Kidney capillary endothelial cell (primary cell): Measurements from ENCODE around the gene HELT.
"Not testable (repeated sequence)": the region's sequence is repeated elsewhere in the genome, so short reads cannot be mapped to it uniquely, and the experiment has no call there.

Source experiments
- DNase-seq: peaks from one replicate; pipeline ENCODE4 v3.0.0-alpha.2; 2018; ENCODE audit warnings: low spot score

The HELT gene

DNA sequence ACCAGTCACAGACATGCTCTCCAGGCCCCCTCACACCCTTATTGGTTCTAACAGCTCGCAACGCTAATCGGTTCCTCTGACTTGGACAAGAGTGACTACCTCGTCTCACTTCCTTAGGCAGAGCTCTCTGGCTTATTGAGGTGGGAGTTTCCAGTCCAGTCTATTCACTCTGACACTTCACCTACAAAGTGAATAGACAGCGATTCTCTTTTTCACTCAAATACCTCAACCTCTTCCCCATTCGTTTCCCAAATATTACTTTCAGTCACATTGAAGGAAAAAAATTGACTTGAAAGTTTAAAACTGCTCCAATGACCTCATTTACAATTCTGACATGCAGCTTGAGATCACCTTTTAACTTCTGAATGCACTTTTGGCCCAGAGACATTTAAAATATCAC is 17.7 kb downstream of the HELT start:
- no peak for DNase-seq

DNA sequence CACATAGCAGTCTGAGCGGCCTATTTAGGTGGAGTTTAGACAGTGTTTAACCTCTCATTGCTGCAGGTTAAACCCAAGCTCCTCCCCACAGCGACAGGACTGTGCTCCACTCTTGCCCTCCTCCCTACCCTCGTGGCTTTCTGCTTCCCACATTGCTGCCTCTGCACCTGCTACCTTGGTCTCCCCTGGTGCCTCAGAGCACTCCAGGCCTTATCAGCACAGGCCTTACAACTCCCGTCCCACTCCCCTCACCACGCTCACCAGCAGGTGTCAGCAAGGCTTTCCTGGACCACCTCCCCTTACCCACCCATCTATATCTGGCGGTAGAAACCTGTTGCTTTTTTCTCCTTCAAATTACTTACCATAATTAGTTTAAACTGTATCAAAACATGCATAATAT is 18.6 kb downstream of the HELT start:
- DNase-seq = no peak

DNA sequence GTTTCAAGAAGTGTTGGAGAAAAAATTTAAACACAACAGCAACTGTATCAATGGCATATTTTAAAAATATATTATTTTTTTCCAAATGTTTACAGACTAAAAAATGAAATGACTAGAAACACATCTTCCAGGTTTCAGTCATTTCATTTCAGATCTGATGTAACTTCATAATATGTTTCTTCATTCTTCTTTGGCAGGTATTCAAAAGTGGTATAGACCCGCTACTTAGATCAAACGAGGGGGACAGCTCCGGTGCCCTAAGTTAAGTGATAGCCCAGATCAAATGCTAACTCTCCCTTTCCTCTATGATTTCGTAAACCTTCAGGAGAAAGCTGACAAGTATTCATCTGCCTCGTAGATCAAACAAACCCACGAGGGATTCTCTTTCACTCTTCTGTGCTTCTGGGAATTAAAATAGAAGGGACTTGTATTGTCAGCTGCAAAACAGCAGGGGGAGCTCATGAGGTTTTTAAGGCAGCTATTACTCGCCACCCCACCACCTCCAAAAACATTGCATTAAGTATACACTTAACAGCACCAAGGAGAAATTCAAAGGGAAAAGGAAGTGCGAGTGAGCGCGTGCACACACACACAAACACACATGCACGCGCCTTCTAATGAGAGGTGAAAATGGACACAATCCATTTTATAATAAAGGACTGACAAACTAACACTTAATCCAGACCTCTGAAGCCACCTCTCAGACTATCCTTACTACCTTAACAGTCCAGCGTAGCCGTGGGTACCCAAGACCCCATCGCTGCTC is 21.4 kb downstream of the HELT start:
- DNase-seq = peak; percentile 75

DNA sequence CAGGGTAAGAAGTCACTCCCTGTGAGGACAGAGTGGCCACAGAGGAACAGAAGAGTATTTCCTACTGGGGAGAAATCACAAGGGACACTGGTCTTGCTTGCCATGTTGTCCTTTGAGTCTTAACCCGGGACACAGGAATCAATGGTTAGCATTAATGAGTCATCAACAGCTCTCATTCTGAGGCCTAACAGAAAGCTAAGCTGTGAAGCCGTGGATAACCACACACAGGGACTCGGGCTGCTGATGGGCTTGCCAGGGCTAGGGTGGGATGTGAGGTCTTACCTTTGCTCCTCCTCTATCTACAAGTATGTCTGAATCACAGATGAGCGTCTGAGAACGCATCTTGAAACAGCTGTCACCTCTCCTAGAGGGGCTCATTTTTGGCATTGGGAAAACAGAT is 22.2 kb downstream of the HELT start:
- no peak for DNase-seq

DNA sequence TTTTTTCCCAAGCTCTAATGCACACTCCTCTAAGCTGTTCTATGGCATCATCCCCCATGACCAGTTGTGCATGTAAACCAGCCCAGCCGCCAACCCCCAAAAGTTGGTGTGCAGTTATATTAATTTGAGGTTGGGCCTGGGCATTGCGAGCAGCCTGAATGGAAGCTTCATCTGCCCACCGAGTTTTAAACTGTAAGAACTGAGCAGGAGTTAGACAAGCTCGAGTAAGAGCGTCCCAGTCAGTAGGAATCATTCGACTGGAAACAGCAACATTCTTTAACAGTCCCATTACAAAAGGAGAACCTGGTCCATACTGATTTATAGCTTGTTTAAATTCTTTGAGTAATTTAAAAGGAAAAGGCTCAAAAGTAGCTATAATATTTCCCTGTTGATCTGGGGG is 32.0 kb downstream of the HELT start:
- not testable (repeated sequence) for DNase-seq

DNA sequence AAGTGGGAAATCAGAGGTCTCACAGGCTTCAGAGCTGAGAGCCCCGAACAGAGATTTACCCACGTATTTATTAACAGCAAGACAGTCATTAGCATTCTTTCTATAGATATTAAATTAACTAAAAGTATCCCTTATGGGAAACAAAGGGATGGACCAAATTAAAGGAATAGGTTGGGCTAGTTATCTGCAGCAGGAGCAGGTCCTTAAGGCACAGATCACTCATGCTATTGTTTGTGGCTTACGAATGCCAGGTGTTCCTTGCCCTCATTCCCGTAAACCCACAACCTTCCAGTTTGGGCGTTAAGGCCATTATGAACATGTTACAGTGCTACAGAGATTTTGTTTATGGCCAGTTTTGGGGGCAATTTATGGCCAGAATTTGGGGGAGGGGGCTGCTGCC is 33.0 kb downstream of the HELT start:
- not testable (repeated sequence) for DNase-seq

DNA sequence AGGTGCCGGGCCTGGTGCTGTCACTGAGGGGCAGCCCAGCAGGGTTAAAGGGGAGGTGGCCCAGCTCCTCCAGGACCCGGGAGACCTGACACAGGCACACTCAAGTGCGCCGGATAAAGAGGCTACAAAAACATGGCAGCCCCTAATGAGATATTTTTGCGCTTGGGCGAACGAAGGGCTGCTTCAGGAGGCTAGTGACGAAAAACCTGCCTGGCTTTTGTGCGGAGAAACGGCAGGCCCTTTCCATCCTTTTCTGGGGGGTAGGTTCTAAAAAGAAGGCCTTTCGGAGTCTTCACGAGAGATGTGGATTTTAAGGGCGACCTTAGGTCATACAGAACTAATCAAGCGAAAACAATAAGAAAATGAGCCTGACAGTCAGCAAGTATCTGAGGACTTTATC is 35.5 kb downstream of the HELT start:
- no peak for DNase-seq

DNA sequence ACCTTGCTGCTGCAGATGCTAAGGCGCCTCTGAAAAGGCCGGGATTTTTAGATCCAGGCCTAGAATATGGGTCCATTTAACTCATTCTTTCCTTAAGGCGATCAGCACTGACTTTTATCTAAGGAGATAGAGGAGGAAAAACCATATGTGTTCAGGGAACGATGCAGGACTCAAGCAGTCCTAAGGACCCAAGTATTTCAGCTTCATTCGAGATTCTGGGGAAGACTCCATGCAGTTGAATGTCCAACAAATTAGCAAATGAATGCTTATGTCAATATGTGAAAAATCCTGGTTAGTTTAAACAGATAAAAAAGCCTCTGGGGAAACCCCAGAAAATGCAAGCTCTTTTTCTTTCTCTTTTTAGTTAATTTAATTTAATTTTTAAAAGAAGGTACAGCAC is 36.0 kb downstream of the HELT start:
- no peak for DNase-seq

DNA sequence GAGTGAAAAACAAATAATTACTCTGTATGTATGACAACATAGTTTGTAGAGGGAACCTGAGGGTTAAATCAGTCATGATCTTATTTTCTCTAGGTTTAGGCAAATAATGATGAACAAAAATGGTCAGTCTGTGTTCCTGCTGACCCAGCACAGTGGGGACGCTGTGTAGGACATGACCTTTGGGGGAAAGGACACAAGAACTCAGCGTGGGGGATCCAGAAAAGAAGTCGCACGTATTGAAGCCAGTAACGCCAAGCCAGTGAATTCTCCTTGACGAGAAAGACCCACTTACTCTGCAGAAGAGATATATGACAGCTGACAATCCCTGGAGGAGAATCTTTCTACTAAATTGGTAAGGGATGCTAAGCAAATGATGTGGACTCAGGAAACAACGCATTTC is 36.6 kb downstream of the HELT start:
- no peak for DNase-seq

DNA sequence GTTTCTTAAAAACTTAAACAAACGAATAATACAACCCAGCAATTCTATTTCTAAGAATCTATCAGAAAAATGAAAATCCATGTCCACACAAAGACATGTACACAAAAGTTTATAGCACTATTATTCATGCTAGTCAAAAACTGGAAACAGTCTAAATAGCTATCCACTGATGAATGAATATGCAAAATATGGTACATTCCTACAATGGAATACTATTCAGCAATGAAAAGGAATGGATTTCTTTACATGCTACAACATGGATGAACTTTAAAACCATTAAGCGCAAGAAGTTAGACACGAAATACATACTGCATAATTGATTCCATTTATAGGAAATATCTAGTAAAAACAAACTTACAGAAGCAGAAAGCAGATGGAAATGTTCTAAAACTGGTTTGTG is 43.3 kb downstream of the HELT start:
- DNase-seq = no peak

DNA sequence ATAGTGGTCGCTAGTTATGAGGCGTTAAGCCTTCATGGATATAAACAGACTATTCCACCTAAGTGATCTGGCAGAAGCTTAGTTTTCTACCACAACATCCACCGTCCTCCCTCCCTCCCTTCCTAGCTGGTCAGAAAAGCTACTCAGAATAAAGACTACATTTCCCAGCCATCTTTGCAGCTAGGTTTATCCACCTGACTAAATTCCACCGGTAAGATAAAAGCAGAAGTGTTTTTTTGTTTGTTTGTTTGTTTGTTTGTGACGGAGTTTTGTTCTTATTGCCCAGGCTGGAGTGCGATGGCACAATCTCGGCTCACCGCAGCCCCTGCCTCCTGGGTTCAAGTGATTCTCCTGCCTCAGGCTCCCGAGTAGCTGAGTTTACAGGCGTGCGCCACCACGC is 44.3 kb downstream of the HELT start:
- no peak for DNase-seq

DNA sequence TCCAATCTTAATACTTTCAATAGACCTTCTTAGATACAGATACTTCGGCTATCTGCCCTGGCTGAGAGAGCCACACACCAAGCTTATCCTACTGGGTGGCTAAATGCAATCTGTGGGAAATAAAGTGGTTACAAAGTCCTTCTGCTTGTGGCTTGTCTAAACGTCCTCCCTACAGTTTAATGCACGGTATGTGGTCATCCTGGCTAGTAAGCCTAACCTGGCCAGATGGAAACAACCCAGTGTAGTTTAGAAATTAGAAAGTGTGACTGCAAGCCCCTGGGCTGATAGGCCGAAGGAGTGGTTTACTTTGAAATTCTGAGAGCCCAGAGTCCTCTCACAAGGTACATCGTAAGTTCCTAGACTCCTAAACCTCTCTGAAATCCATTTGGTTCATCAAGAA is 47.9 kb downstream of the HELT start:
- DNase-seq = no peak

DNA sequence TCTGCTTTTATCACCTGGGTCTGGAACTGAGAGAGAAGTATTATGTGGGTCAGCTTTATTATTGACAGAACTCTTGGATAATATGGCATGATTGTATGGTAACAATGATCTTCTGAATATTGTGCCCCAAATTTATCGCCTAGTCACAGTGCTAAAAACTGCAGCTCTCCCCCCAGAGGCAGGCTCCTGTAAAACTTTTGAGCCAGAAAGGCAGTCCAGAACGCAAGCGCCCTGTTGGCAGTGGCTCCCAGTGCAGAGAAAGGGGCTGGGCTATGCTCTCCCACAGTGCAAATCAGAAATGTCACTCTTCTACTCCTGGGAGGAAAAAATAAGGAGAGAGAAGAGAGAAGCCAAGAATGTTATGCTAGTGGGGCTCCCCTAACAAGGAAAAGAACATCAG is 50.5 kb downstream of the HELT start:
- no peak for DNase-seq
